GM12801 (cell line): Measurements from ENCODE around the gene DST.

Source experiments
- TF ChIP-seq, protein P1 (sequence below): IDR thresholded peaks from one replicate; pipeline ENCODE4 v1.5.1; 2011; ENCODE audit warnings: control low read depth; ENCODE audit not compliant: insufficient read length; ENCODE audit errors: extremely low read depth

Gene DST

DNA sequence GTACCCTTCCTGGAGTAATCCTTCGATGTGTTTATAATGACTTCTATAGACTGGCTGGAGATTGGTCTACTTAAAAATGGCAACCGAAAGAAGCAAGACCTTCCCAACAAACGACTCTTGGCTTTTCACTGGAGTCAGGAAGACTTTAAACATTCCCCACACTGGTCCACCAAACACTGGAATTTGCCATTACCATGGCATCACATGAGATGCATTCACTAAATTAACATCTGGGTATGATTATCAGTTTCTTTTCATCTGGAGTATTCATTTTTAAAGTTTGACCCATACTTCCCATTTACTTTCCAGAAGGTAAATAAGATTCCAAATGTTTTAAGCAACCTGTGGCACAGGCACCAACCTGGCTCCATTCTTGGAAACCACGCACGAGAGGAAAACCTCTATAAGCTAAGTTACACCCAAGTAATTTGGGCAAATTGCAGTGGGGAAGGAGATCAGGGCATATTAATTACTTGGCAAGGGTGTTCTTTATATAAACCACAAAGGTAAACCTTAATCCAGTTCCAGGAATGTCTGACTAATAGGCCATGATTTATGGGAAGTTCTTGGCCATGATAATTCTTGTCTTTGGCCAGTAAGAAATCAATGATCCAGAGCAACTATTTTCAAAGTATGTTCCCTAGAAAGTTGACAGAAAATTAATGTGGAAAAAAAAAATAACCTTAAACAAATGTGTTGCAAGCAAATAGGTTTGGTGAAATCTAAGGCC is 205.4 kb downstream of the DST start:
- TF ChIP-seq, protein P1, sequence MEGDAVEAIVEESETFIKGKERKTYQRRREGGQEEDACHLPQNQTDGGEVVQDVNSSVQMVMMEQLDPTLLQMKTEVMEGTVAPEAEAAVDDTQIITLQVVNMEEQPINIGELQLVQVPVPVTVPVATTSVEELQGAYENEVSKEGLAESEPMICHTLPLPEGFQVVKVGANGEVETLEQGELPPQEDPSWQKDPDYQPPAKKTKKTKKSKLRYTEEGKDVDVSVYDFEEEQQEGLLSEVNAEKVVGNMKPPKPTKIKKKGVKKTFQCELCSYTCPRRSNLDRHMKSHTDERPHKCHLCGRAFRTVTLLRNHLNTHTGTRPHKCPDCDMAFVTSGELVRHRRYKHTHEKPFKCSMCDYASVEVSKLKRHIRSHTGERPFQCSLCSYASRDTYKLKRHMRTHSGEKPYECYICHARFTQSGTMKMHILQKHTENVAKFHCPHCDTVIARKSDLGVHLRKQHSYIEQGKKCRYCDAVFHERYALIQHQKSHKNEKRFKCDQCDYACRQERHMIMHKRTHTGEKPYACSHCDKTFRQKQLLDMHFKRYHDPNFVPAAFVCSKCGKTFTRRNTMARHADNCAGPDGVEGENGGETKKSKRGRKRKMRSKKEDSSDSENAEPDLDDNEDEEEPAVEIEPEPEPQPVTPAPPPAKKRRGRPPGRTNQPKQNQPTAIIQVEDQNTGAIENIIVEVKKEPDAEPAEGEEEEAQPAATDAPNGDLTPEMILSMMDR, result no peak

DNA sequence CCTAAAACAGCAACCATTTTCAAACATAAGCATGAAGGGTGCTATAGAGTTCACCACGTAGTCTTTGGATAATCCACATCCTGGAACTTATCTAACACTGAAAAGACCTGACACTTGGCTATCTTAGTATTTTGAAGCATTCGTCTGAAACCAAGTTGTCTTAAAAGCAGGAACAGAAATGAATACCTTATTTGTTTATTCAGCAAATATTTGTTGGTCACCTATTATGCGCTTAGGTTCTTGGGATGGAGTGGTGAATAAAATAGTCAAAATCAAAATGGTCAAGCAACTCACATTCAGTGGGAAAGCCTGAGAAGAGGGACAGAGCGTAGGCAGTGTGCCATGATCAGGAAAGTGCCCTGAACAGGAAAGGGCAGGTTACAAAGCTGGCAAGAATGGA is 206.9 kb downstream of the DST start:
- TF ChIP-seq, protein P1, result no peak

DNA sequence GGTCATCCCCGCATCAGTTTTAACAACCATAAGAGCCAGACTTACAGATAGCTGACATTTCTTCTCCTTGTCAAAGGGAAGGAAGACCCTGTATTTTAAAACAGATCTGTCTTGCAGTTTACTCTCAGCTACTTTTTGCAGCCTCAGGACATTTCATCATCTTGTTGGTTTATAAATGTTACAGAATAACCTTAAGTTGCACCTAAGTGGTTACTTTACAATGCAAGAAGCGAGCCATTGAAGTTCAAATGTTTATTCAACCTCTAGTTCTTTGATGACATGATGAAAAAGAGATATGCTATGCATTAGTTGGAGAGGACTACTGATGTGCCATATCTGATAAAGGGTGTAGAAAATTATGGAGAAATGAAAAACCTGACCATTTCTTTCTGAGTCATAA is 207.4 kb downstream of the DST start:
- TF ChIP-seq, protein P1, result no peak

DNA sequence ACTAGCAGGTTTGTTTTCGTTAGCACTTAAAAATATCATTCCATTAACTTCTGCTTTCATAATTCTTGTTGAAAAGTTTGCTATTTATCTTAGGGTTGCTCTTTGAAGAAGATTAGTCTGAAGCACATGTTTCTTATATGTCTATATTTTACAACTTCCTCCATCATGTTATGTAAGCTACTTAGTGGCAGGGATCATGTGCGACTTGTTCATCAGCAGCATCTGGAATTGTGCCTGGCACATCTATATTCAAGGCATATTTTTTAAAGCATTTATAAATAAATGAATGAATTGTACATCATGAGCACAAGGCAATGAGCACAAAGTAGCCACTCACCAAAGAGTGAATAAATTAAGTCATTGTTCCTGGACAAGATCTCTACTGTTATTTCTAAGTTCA is 208.1 kb downstream of the DST start:
- TF ChIP-seq, protein P1, result no peak

DNA sequence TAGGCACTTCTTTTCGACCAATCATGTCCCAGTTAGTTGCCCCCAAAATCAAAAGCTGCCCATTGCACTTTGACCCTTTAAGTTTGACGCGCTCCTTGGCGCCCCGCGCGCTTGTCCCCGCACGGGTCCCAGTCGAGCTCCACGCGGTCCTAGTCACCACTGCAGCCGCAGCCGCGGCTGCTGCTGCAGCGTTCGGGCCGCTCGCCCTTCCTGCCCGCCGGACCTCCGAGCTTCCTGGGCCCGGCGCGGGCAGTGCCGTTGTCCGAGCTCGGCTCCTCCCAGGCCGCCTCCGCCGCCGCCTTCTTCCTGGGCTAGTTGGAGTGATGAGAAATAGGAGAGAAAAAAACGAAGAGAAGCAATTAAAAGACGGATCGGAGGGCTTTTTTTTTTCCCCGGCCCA is 209.6 kb downstream of the DST start:
- TF ChIP-seq, protein P1, result no peak

DNA sequence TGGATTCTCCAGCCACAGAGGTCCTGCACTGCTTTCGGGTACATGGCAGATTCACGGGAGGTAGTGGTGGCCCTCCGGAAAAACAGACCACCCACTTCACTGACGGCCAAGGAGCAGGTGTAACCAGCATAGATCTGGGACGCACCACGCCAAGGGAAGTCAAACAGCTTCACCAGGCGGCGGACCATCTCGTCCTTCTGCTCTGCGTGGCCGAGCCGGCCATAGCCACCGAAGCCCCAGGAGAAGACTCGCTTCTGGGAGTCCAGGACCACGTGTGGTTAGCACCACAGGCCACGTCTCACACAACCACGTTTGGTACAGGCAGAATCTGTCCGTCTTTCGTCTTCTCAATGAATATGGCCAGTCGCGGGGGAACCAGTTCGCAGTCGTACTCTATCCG is 210.5 kb downstream of the DST start:
- TF ChIP-seq, protein P1, result no peak

DNA sequence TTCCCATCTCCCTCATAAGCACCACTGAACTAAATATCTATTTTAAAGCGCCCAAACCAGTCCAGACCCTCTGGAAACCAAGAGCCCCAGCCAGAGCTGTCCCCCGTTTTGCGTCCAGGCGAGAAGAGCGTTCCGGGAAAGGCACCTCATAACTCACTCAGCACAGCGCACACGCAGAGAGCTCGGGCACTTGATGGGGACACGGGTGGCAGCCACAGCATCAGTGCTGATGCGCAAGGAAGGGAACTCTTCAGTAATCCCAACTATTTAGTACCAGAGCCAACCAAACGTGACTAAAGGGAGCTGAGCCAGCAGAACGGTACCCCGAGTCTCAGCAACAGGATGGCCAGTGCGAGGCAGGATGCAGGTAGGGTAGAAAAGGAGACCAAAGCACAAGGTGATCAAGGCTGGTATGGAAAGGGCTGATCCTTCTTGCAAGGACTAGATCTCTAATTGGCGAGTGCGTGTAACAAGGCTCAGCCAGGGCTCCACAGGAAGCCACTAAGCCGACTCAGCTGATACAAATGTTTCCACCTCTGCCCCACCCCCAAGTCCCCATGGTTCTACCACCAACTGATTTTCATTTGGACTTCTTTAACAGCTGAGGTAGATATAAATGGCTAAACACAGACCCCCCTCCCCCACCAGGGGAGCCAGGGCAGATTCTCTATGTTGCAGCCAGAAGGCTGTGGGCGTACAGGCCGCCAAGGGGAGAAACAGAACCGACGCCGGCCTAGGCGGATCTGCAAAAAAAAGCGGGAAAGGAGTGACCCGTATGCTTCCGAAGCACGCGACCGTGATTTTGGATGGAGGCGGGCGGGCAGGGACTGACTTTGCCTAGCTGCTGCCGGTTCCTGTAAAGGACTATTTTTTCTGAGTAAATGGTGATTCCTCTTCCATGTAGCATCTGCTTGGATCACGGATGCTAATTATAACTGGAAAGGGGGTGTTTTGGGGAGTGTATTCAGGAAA is 211.8 kb downstream of the DST start:
- TF ChIP-seq, protein P1, result no peak
